ENCODE measurements around the gene SRL. TPM values are rescaled to one million over a fixed set of nuclear protein-coding genes. Genes with fewer than 3 reads are reported as not detected.

Gene SRL
- total and polyA plus RNA-seq, 2 of the 8 experiments (the other 6 are each of a cell fraction or from before 2014, with no cell fraction given): 0.05 TPM; not detected in 1

GRCh38 chr16:4226251-4227039 is 15.4 kb downstream of the SRL start:
- H3K79me1 ChIP-seq (ENCODE audit: low read depth, low read length): no peaks in the 10 kb centered on the region; the same call in 1 of the 2 replicates
- no peak overlapping the region for H2BK5ac ChIP-seq (ENCODE audit: low read depth, low read length)
- H3K23ac ChIP-seq (ENCODE audit: insufficient read length): no peak overlapping the region
- no peak overlapping the region for H3K4me2 ChIP-seq (ENCODE audit: insufficient read depth in 1 of 2, low read depth in 2 of 2, low read length in 2 of 2)
- no peaks in the 10 kb centered on the region for H3K27me3 ChIP-seq (replicated peaks in 1 of 4; ENCODE audit: control insufficient read depth in 3 of 4, extremely low read depth in 1 of 4, insufficient read depth in 3 of 4, low read length in 3 of 4)
- H2BK20ac ChIP-seq (ENCODE audit: low read length): no peak overlapping the region
- CTCF ChIA-PET (ENCODE audit: partially characterized antibody): no interaction called here
- H3K4me1 ChIP-seq (replicated peaks in 1 of 4; ENCODE audit: control insufficient read depth in 3 of 4, insufficient read depth in 4 of 4, low read length in 3 of 4): no peaks in the 10 kb centered on the region
- peak overlapping the region; percentile 84 for H3K56ac ChIP-seq (replicated peaks; ENCODE audit: insufficient read length, low read depth, low read length)
- FAIRE-seq (no peak), DNase-seq (ENCODE audit: low read depth in 1 of 2, low spot score in 2 of 2) (no peak)
- 70 to 100% methylated on average over 2 to 5 of the region's 5 CpGs for WGBS, 2 experiments (ENCODE audit: extremely low coverage in 1 of 2, insufficient coverage in 1 of 2, insufficient read length in 1 of 2, insufficient replicate concordance in 2 of 2, low coverage in 1 of 2, low lambda C conversion rate in 2 of 2, missing lambda C conversion rate in 1 of 2)
- H3K14ac ChIP-seq (ENCODE audit: insufficient read length): no peak overlapping the region
- no peak overlapping the region for H3K9ac ChIP-seq (replicated peaks in 1 of 4; ENCODE audit: extremely low read depth in 1 of 4, low read depth in 3 of 4, low read length in 3 of 4)
- peaks cover 14% of the 10 kb centered on the region; the same call in 1 of the 2 replicates for H3K23me2 ChIP-seq (ENCODE audit: low read depth, low read length)
- no peak overlapping the region for H2BK15ac ChIP-seq (ENCODE audit: low read length)
- no peak overlapping the region for H2AFZ ChIP-seq (ENCODE audit: low read length)
- H3K36me3 ChIP-seq (ENCODE audit: control insufficient read depth in 2 of 4, insufficient read depth in 4 of 4, low read length in 3 of 4): no peaks in the 10 kb centered on the region
- peak overlapping the region; percentile 18; the same call in 1 of the 2 replicates for H4K8ac ChIP-seq (ENCODE audit: extremely low read depth, insufficient read depth, low read length)
- no peak overlapping the region for H3K4me3 ChIP-seq (ENCODE audit: extremely low read depth in 1 of 4, insufficient read depth in 2 of 4, low read depth in 3 of 4, low read length in 4 of 4)
- H2AK5ac ChIP-seq (ENCODE audit: low read depth, low read length): no peak overlapping the region
- no peaks in the 10 kb centered on the region for H3K79me2 ChIP-seq (ENCODE audit: control insufficient read depth in 1 of 2, insufficient read depth in 2 of 2, low read length in 2 of 2)
- POLR2A ChIA-PET (ENCODE audit: partially characterized antibody): no interaction called here
- H2BK12ac ChIP-seq (ENCODE audit: low read depth, low read length): no peak overlapping the region
- no peak overlapping the region for H3K18ac ChIP-seq (ENCODE audit: extremely low read depth, low read length)
- no peak overlapping the region for H2BK120ac ChIP-seq (replicated peaks; ENCODE audit: low read depth, low read length)
- no peak overlapping the region for H4K5ac ChIP-seq (ENCODE audit: insufficient read length, low read depth, low read length)
- no peak overlapping the region for H4K91ac ChIP-seq (replicated peaks; ENCODE audit: insufficient read length, low read length)
- H3K9me3 ChIP-seq (ENCODE audit: insufficient read depth in 2 of 2, low read depth in 1 of 2, low read length in 1 of 2): peaks cover 0 to 3% of the 10 kb centered on the region in 2 experiments; a peak in 1 of 4 replicates
- no peak overlapping the region for H3K27ac ChIP-seq (ENCODE audit: low read depth, low read length)
- peaks cover 0 to 7% of the 10 kb centered on the region in 2 experiments for H4K20me1 ChIP-seq (replicated peaks in 1 of 2; ENCODE audit: control insufficient read depth in 1 of 2, insufficient read depth in 2 of 2, low read length in 2 of 2)
- H3K4ac ChIP-seq (replicated peaks; ENCODE audit: insufficient read length, low read depth, low read length): no peak overlapping the region
- no peak for TF ChIP-seq CBX5 (IDR thresholded peaks at IDR 0.05; ENCODE audit: low read depth, low read length)
- TF ChIP-seq CHD1 (IDR thresholded peaks at IDR 0.05; ENCODE audit: low read depth, low read length): no peak
- TF ChIP-seq JUN (IDR thresholded peaks at IDR 0.05; ENCODE audit: low read depth, low read length): no peak
- no peak for TF ChIP-seq TCF12 (IDR thresholded peaks at IDR 0.05; ENCODE audit: low read depth, low read length)
- TF ChIP-seq CHD2 (IDR thresholded peaks at IDR 0.05; ENCODE audit: low read length): no peak
- no peak for TF ChIP-seq RAD21 (IDR thresholded peaks at IDR 0.05 in 1 of 2, conservative IDR thresholded peaks at IDR 0.05 in 1 of 2; ENCODE audit: low read depth in 2 of 2, low read length in 2 of 2)
- no peak for TF ChIP-seq EGR1 (IDR thresholded peaks at IDR 0.05; ENCODE audit: borderline replicate concordance, low read depth, low read length)
- TF ChIP-seq POLR2A (IDR thresholded peaks at IDR 0.05; ENCODE audit: control extremely low read depth in 1 of 2, low read depth in 2 of 2, low read length in 2 of 2): no peak
- TF ChIP-seq RXRA (IDR thresholded peaks at IDR 0.05; ENCODE audit: insufficient read depth, low read depth, low read length): no peak
- TF ChIP-seq BRCA1 (IDR thresholded peaks at IDR 0.05; ENCODE audit: low read depth, low read length): no peak

Data from H1 (cell line).